Activated CD8-positive, alpha-beta T cell treated with anti-CD3 and anti-CD28 coated beads for 36 hours (primary cell): ENCODE data around the gene TSSK6. TPM values are rescaled to one million over a fixed set of nuclear protein-coding genes. Genes with fewer than 3 reads are reported as not detected.

Experiments
- ATAC-seq: fragments of 200-7000 bp; cut with Tn5 transposase; one replicate; pipeline ENCODE4 v1.10.0; 2021; ENCODE audit warnings: mild to moderate bottlenecking, moderate library complexity
- CTCF ChIA-PET: fragments of 350-600 bp; sonication (Branson Sonifier 250); formaldehyde crosslinking; loops from one replicate; lab custom pipeline; 2021; ENCODE audit warnings: antibody characterized with exemption; lab: Charles Lee
- POLR2A ChIA-PET: fragments of 350-600 bp; sonication (Branson Sonifier 250); formaldehyde crosslinking; loops from one replicate; lab custom pipeline; 2021; ENCODE audit warnings: antibody characterized with exemption; lab: Charles Lee
- DNase-seq: peaks from one replicate; pipeline ENCODE4 v3.0.0-alpha.2; 2020
- H3K27ac Mint-ChIP-seq: one replicate; pipeline ENCODE4 v1.8.0; 2021; ENCODE audit warnings: mild to moderate bottlenecking, mixed read lengths
- H3K27me3 Mint-ChIP-seq: one replicate; pipeline ENCODE4 v1.8.0; 2021; ENCODE audit warnings: mixed read lengths
- H3K36me3 Mint-ChIP-seq: one replicate; pipeline ENCODE4 v1.8.0; 2021; ENCODE audit warnings: low read depth, mixed read lengths
- H3K4me1 Mint-ChIP-seq: one replicate; pipeline ENCODE4 v1.8.0; 2021; ENCODE audit warnings: low read depth, mixed read lengths
- H3K4me3 Mint-ChIP-seq: one replicate; pipeline ENCODE4 v1.8.0; 2021; ENCODE audit warnings: mild to moderate bottlenecking, moderate library complexity, mixed read lengths
- H3K9me3 Mint-ChIP-seq: one replicate; pipeline ENCODE4 v1.8.0; 2021; ENCODE audit warnings: mixed read lengths
- intact Hi-C: fragments of 100-400 bp; cut with micrococcal nuclease; formaldehyde crosslinking; loops from one replicate; pipeline ENCODE4 v1.10.0; 2022
- total RNA-seq, 2 experiments: library from RNA; stranded (reverse); gene quantifications; one replicate each; pipeline ENCODE4 v1.2.3, GENCODE V29; 2021
- TF ChIP-seq, protein P1 (sequence below): fragments of 200-600 bp; IDR thresholded peaks from one replicate; pipeline ENCODE4 v1.8.0; 2022; ENCODE audit warnings: antibody characterized with exemption, mild to moderate bottlenecking

TSSK6 gene
- total RNA-seq, 2 experiments from 2014 or later, result 3.4 to 4.9 TPM

DNA sequence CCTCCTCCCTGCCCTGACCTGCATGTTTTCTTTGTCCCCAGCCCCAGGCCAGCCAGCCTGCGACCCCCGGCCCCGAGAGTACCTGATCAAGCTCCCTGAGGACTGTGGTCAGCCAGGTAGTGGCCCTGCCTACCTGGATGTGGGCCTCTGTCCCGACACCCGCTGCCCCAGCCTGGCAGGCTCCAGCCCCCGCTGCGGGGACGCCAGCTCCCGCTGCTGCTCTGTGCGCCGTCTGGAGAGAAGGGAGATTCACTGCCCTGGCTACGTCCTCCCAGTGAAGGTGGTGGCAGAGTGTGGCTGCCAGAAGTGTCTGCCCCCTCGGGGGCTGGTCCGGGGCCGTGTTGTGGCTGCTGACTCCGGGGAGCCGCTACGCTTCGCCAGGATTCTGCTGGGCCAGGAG, 28.3 kb upstream of the TSSK6 start:
- ChIA-PET POLR2A (interaction anchor here (0.5 to 0.9 kb wide), 2 partner anchors 73 to 105 kb away, joined by 3 read pairs; no protein-coding TSS in a partner anchor), CTCF (interaction anchor here (1.0 to 2.7 kb wide), 3 partner anchors 11 to 19 kb away, joined by 3 to 15 read pairs (median 7); no protein-coding TSS in a partner anchor)
- H3K27me3 Mint-ChIP-seq, result peaks cover 4% of the 10 kb centered on the region
- H3K4me1 Mint-ChIP-seq, result peaks cover 21% of the 10 kb centered on the region
- no peak overlapping the region for H3K4me3 Mint-ChIP-seq
- TF ChIP-seq, protein P1, sequence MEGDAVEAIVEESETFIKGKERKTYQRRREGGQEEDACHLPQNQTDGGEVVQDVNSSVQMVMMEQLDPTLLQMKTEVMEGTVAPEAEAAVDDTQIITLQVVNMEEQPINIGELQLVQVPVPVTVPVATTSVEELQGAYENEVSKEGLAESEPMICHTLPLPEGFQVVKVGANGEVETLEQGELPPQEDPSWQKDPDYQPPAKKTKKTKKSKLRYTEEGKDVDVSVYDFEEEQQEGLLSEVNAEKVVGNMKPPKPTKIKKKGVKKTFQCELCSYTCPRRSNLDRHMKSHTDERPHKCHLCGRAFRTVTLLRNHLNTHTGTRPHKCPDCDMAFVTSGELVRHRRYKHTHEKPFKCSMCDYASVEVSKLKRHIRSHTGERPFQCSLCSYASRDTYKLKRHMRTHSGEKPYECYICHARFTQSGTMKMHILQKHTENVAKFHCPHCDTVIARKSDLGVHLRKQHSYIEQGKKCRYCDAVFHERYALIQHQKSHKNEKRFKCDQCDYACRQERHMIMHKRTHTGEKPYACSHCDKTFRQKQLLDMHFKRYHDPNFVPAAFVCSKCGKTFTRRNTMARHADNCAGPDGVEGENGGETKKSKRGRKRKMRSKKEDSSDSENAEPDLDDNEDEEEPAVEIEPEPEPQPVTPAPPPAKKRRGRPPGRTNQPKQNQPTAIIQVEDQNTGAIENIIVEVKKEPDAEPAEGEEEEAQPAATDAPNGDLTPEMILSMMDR, result no peak
- no peak overlapping the region for H3K27ac Mint-ChIP-seq
- ATAC-seq, result no peak
- no peaks in the 10 kb centered on the region for H3K36me3 Mint-ChIP-seq
- no peak for DNase-seq
- no peaks in the 10 kb centered on the region for H3K9me3 Mint-ChIP-seq
- intact Hi-C loops, result no loop called here

DNA sequence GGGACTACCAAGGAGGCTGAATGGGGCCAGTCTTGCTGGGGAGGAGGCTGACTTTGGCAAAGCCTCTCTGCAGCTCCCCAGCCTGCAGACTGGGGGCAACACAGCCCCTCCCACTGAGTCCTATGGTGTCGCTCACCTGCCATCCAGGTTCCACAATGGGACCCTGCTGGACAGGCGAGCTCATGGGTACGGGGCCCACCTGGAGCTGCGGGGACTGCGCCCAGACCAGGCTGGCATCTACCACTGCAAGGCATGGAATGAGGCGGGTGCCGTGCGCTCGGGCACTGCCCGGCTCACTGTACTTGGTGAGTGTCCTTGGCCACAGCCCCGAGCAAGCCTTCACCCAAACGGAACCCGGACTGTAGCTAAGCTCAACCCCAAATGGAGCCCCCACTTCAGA, 27.8 kb upstream of the TSSK6 start:
- Mint-ChIP-seq H3K27ac (no peak overlapping the region), H3K4me1 (peaks cover 24% of the 10 kb centered on the region), H3K4me3 (no peak overlapping the region), H3K9me3 (no peaks in the 10 kb centered on the region), H3K27me3 (peaks cover 6% of the 10 kb centered on the region), H3K36me3 (no peaks in the 10 kb centered on the region)
- CTCF ChIA-PET, result interaction anchor here (1.0 to 2.7 kb wide), 3 partner anchors 11 to 19 kb away, joined by 3 to 15 read pairs (median 7); no protein-coding TSS in a partner anchor
- TF ChIP-seq, protein P1, result no peak
- ATAC-seq (no peak), DNase-seq (no peak)
- intact Hi-C loops, result no loop called here
- POLR2A ChIA-PET, result interaction anchor here (0.5 kb wide), 1 partner anchor 73 kb away, joined by 3 read pairs; no protein-coding TSS in a partner anchor

DNA sequence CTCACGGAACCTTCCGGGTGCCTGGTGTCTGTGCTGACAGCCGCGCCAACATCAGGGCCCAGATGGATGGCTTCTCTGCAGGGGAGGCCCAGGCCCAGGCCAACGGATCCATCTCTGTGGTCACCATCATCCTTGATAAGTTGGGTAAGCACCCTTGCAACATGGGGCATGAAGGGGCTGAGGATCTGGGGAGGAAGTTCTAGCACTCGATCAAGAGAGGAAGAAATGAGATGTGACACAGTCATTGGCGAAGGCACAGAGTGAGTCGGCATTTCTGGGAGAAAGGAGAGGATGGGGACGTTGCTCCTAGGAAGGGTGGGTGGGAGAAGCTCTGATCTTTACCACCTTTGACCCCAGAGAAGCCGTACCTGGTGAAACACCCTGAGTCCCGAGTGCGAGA, 27.2 kb upstream of the TSSK6 start:
- H3K4me1 Mint-ChIP-seq, result peaks cover 28% of the 10 kb centered on the region
- ATAC-seq, result no peak
- H3K36me3 Mint-ChIP-seq, result no peaks in the 10 kb centered on the region
- H3K27me3 Mint-ChIP-seq, result peaks cover 6% of the 10 kb centered on the region
- CTCF ChIA-PET, result interaction anchor here (2.7 kb wide), 1 partner anchor 12 kb away, joined by 15 read pairs; no protein-coding TSS in a partner anchor
- TF ChIP-seq, protein P1, result no peak
- H3K27ac Mint-ChIP-seq, result no peak overlapping the region
- H3K9me3 Mint-ChIP-seq, result no peaks in the 10 kb centered on the region
- intact Hi-C loops, result no loop called here
- no peak for DNase-seq
- no peak overlapping the region for H3K4me3 Mint-ChIP-seq
- POLR2A ChIA-PET, result no interaction called here

DNA sequence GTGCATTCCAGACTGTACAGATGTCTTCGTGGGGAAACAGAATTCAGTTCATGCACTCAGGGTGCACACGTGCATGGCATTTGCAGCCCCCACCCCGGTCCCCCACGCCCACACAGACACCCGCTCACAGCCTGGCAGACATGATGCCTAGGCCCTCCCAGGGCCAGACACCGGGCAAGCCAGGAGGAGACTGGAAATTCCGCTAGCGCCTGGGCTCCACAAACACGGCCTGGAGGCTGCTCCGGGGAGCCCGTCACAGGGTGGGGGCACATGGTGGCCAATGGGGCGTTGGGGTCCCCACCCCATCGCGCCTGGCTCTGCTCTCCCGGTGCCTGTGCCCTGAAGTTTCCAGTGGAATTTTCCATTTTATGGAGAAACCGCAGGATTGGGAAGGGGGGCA, 26.3 kb upstream of the TSSK6 start:
- ATAC-seq (no peak), DNase-seq (no peak)
- TF ChIP-seq, protein P1, result no peak
- Mint-ChIP-seq H3K9me3 (no peaks in the 10 kb centered on the region), H3K27me3 (peaks cover 6% of the 10 kb centered on the region), H3K4me3 (no peak overlapping the region), H3K36me3 (no peaks in the 10 kb centered on the region), H3K27ac (no peak overlapping the region), H3K4me1 (peaks cover 30% of the 10 kb centered on the region)
- intact Hi-C loops, result no loop called here
- CTCF ChIA-PET, result interaction anchor here (0.8 to 2.0 kb wide), 4 partner anchors 9 to 14 kb away, joined by 3 to 22 read pairs (median 7); no protein-coding TSS in a partner anchor
- POLR2A ChIA-PET, result interaction anchor here (0.9 to 1.3 kb wide), 2 partner anchors 10 to 13 kb away, joined by 3 to 6 read pairs; partner anchors contain the start of gene YJEFN3
